Psoas muscle (tissue), 8 donors: Measurements from ENCODE around the gene EXOC3. TPM values are rescaled to one million over a fixed set of nuclear protein-coding genes. Genes with fewer than 3 reads are reported as not detected.

Experiments
- ATAC-seq, 4 donors: fragments of 200-7000 bp; cut with Tn5 transposase; one replicate each; pipeline ENCODE4 v1.9.1; 2020; ENCODE audit warnings: moderate library complexity in 3 of 4, mild to moderate bottlenecking in 2 of 4
- DNase-seq, 2 donors: peaks; one replicate each; pipeline ENCODE4 v3.0.0-alpha.2; 2020
- H3K27ac ChIP-seq: fragments of 200-600 bp; one replicate; pipeline ENCODE4 v1.8.0; 2022
- H3K27me3 ChIP-seq, 3 donors: fragments of 200-600 bp in 1 of 3; one replicate each; pipeline versions ENCODE4 v1.6.1 to v1.8.0; 2013 to 2022; ENCODE audit warnings: low read length in 2 of 3, mild to moderate bottlenecking in 2 of 3, moderate library complexity in 1 of 3; ENCODE audit not compliant: insufficient read depth in 3 of 3
- H3K36me3 ChIP-seq, 2 donors: fragments of 200-600 bp in 1 of 2; one replicate each; pipeline versions ENCODE4 v1.6.1 to v1.8.0; 2013 to 2022; ENCODE audit warnings: low read depth in 1 of 2, mild to moderate bottlenecking in 1 of 2, moderate library complexity in 1 of 2; ENCODE audit not compliant: insufficient read depth in 1 of 2
- H3K4me1 ChIP-seq: fragments of 200-600 bp; one replicate; pipeline ENCODE4 v1.8.0; 2022
- H3K4me3 ChIP-seq: fragments of 200-600 bp; one replicate; pipeline ENCODE4 v1.8.0; 2022; ENCODE audit warnings: mild to moderate bottlenecking
- H3K9me3 ChIP-seq: fragments of 200-600 bp; one replicate; pipeline ENCODE4 v1.8.0; 2022
- CTCF ChIP-seq: fragments of 200-600 bp; IDR thresholded peaks from one replicate; pipeline ENCODE4 v1.8.0; 2022; ENCODE audit warnings: antibody characterized with exemption
- WGBS, 3 donors: extraction: QIAGEN DNeasy Blood & Tissue Kit; methylation state at CpG; one replicate each; pipeline versions ENCODE4 v1.1.6 to v1.1.7; 2013; 5-methylcytosine and 5-hydroxymethylcytosine counted together
- intact Hi-C, 2 donors: fragments of 100-400 bp; cut with DNase I; formaldehyde crosslinking; loops; one replicate each; pipeline versions ENCODE4 v1.11.0 to v1.14.2; 2022
- polyA plus RNA-seq, 3 donors: library from polyadenylated mRNA; stranded (reverse); fragments of 200-250 nt; gene quantifications; one replicate each; pipeline ENCODE4 v1.2.3, GENCODE V29; 2013
- total RNA-seq, 4 donors: library from RNA; stranded (reverse); fragmentation: NEBNext Ultra II Directional in 2 of 4; extraction: Animal tissue kit (Norgen Biotek cat#: 25700) in 2 of 4; gene quantifications; one replicate each; pipeline versions ENCODE4 v1.2.1 to v1.2.4, GENCODE V29; 2021 to 2023
- donor health status: healthy with polysubstance abuse.
- donor health status: DM: no; HTN: no; CAD: no; lungs with moderate emphysema.
- donor health status: Bipolar disorder and iron deficiency.
- donor health status: healthy.
- donor health status: DM: yes; HTN: yes; CAD: no.
- donor health status: DM: no; HTN: no; CAD: no.
- donor health status: DM: no; HTN: no; CAD: no.
- donor health status: DM: yes; HTN: yes; CAD: no.

The EXOC3 gene
- total and polyA plus RNA-seq, 7 donors, result 38.2 to 63.4 (median 56.5) TPM

GRCh38 chr5:464446-464842 lies 21.5 kb downstream of the EXOC3 start:
- TF ChIP-seq CTCF, result no peak
- H3K4me1 ChIP-seq, result no peaks in the 10 kb centered on the region
- intact Hi-C loops, result loop anchor here in 1 of 2 donors (10.0 kb wide), 1 partner anchor 430 kb away; the partner anchor contains the start of genes BRD9 and TRIP13
- H3K9me3 ChIP-seq, result no peaks in the 10 kb centered on the region
- peaks cover 2 to 80% of the 10 kb centered on the region in 2 donors for H3K36me3 ChIP-seq
- DNase-seq (peak in 1 of 2 donors; percentile 35), ATAC-seq (no peak)
- H3K27me3 ChIP-seq, result no peaks in the 10 kb centered on the region
- H3K4me3 ChIP-seq, result no peak overlapping the region
- WGBS, 3 donors, result 89 to 90% (median 89%) methylated on average over 19 of the region's 19 CpGs
- no peak overlapping the region for H3K27ac ChIP-seq

- ATAC-seq, result peak in 1 of 4 donors; percentile 13
- Histone ChIP-seq H3K9me3 (no peaks in the 10 kb centered on the region), H3K4me1 (no peaks in the 10 kb centered on the region), H3K27me3 (no peaks in the 10 kb centered on the region), H3K4me3 (no peak overlapping the region), H3K27ac (no peak overlapping the region), H3K36me3 (peaks cover 2 to 78% of the 10 kb centered on the region in 2 donors)
- intact Hi-C loops, result loop anchor here in 1 of 2 donors (10.0 kb wide), 1 partner anchor 430 kb away; the partner anchor contains the start of genes BRD9 and TRIP13
- WGBS, 3 donors, result 93 to 95% (median 95%) methylated on average over 57 to 63 of the region's 63 CpGs
- no peak for TF ChIP-seq CTCF
- DNase-seq, result peak in 1 of 2 donors; percentile 46
These were observed 22.0 kb downstream of the EXOC3 start for GRCh38 chr5:464843-465590.

DNA sequence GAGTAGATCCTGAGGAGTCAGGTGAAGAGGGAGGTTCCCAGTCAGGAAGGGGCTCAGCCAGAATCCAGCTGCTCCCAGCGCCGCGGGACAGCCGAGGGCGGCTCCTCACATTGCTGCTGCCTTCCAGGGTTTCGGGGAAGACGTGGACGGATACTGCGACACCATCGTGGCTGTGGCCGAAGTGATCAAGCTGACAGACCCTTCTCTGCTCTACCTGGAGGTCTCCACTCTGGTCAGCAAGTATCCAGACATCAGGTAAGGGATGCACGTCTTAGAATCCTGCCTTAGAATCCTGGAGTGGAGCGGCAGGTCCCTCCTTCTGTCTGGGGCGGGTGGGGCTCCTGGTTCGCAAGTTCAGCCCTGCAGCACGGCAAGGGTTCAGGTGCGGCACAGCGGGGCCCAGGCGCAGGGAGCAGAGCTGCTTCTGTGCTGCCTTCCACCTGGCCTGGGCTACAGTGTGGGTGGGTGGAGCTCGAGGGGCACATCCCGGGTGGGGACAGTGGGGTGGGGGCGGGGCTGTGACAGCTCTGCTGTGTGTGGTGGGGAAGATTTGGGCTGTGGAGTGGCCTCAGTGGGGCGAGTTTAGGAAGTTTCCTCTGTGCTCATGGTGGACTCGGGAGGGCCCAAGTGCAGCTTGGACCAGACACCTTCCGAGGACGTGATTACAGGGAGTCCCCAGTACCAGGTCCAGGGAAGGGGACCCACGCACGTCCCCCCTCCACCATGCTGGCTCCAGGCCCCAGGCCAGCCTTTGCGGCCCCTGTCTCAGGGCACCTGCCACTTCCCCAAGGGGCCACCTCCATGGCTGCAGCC lies 22.8 kb downstream of the EXOC3 start:
- WGBS, 3 donors, result 85 to 91% (median 90%) methylated on average over 28 to 29 of the region's 29 CpGs
- DNase-seq (peak in 1 of 2 donors; percentile 40), ATAC-seq (no peak)
- peaks cover 2 to 78% of the 10 kb centered on the region in 2 donors for H3K36me3 ChIP-seq
- intact Hi-C loops, result loop anchor here in 1 of 2 donors (10.0 kb wide), 1 partner anchor 429 kb away; the partner anchor contains the start of genes BRD9 and TRIP13
- no peaks in the 10 kb centered on the region for H3K9me3 ChIP-seq
- no peak for TF ChIP-seq CTCF
- no peaks in the 10 kb centered on the region for H3K4me1 ChIP-seq
- no peak overlapping the region for H3K4me3 ChIP-seq
- H3K27ac ChIP-seq, result no peak overlapping the region
- no peaks in the 10 kb centered on the region for H3K27me3 ChIP-seq

DNA sequence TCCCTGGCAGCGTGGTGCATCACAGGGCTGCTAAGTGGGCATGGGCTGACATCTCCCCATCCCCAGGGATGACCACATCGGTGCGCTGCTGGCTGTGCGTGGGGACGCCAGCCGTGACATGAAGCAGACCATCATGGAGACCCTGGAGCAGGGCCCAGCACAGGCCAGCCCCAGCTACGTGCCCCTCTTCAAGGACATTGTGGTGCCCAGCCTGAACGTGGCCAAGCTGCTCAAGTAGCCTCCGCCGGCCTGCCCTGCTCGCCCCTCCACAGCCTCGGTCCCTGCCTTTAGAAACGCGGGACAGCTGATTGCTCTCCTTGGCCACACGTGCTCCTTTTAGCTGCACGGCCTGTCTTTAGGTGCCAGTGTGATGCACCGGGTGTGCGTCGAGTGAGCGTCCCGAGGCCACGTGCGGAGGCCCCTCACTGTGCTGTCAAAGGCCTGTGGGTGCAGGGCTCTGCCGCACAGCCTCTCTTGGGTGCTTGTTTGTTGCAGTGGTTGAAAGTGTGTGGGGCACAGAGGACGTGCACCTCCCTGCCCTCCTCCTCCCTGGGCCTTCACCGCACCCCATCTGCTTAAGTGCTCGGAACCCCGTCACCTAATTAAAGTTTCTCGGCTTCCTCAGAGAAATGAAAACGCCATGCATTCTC lies 23.8 kb downstream of the EXOC3 start:
- Histone ChIP-seq H3K9me3 (no peaks in the 10 kb centered on the region), H3K4me1 (peaks cover under 1% of the 10 kb centered on the region), H3K27ac (no peak overlapping the region), H3K4me3 (no peak overlapping the region), H3K27me3 (no peaks in the 10 kb centered on the region), H3K36me3 (peaks cover 2 to 72% of the 10 kb centered on the region in 2 donors)
- peak in 1 of 2 donors; percentile 46 for DNase-seq
- intact Hi-C loops, result loop anchor here in 1 of 2 donors (10.0 kb wide), 1 partner anchor 428 kb away; the partner anchor contains the start of genes BRD9 and TRIP13
- WGBS, 3 donors, result 91 to 95% (median 94%) methylated on average over 30 of the region's 30 CpGs
- no peak for ATAC-seq
- no peak for TF ChIP-seq CTCF
